GM04503 (cell line): Measurements from ENCODE around the gene CDH12.

ENCODE experiments used
- DNase-seq: peaks from one replicate; pipeline ENCODE4 v3.0.0-alpha.2; 2012; ENCODE audit warnings: low read depth

Gene CDH12

GRCh38 chr5:22764736-22765135 is 88.4 kb downstream of the CDH12 start:
- no peak for DNase-seq

GRCh38 chr5:22757776-22758175 is 95.4 kb downstream of the CDH12 start:
- no peak for DNase-seq

- DNase-seq, result no peak
Measured at GRCh38 chr5:22754155-22754554, 99.0 kb downstream of the CDH12 start.

GRCh38 chr5:22751536-22751935 is 101.6 kb downstream of the CDH12 start:
- DNase-seq, result no peak

GRCh38 chr5:22736443-22737003 is 116.6 kb downstream of the CDH12 start:
- no peak for DNase-seq

DNA sequence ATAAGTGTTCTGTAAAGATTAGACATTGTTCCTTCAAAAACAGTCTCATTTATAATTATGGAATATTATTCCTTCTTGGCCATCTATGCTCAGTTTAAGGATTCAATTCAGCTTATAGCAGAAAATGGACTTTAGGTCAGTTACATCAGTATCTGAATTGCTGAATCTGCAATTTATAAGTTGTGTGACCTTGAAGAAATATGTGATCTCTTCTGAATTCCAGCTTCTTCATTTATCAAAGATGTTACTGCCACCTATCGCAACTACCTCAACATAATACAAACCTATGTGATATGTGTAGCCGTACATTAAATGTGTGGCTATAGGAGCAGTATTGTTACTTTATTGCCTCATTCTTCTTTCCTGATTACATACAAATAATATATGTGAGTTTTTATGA is 118.2 kb downstream of the CDH12 start:
- DNase-seq, result no peak

- DNase-seq, result no peak
Measured at GRCh38 chr5:22728610-22729009, 124.5 kb downstream of the CDH12 start.

- no peak for DNase-seq
Measured at GRCh38 chr5:22722491-22722890, 130.7 kb downstream of the CDH12 start.

DNA sequence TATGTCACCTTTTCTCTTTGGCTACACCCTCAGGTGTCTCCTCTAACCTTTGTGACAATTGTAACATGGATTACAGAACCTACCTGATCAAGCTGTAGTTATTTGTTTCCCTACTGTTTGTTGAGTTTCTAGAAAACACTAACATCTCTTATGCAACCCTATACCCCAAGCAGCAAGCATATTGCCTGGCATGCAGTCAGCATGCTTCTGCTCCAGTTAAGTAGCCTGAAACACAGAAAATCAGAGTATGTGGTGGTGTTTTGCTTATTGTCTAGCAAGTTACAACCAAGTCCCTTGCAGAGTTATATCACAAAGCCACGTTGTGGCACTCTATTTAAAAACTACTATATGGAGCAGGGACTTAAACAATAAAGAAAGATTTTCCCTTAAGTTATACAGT is 131.1 kb downstream of the CDH12 start:
- DNase-seq, result no peak

GRCh38 chr5:22719842-22720241 is 133.3 kb downstream of the CDH12 start:
- DNase-seq, result no peak

DNA sequence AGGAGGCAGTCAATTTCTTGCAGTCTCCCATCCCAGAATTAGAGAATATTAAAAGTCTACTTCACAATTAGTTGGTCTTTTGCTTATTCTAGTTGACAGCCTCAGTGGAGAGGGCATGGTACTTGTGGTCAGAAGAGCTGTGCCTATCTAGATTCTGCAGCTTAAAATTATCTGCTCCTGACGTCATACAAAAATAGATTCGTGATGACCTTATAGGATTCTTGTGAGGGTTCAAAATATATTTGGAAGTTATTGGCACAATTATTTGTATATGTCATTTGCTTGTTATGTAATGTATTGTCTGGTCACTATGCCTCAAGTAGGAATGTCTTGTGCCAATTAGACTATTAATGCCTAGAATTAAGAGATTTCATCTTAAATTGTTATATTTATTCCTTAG is 142.5 kb downstream of the CDH12 start:
- DNase-seq, result no peak

DNA sequence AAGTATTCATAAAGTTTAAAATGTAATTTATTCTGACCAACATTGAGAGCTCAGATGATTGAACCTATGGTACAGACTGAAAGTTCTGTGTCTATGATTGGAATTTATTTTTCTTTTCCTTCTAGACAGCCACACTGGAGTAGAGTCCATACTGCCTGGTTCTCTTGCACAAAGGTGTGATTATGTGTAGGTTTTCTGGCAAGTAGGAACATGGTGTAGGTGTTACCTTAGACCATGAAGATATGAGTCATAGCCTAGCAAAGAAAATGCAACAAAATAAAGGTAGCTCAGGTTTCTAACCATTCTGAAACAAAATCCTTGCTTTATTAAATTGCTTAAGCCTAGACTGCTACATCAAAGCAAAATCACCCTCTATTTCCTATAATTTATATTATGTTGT is 143.4 kb downstream of the CDH12 start:
- no peak for DNase-seq

DNA sequence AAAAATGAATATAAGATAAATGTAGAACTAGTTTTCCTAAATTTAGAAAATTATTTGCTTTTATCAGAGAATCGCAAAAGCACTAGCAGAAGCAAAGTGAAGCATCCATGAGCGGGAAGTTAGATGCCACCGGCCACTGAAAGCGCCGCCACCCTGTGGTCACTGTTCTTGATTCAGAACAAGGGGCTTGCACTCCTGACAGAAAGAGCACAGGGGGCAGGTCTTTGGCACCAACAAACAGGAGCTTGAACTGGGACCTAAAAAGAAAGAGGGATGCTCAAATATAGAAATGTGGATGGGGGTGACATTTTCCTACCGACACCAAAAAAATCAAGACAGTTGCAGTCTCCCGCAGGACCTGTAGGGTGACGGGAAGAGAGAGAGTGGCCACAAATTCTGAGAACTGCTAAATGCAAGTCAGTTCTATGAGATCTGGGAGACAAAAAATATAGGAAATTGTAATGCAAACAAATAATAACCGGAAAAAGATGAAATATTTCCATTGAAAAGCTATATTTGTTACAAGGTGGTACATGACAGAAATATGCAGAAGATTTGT is 144.3 kb downstream of the CDH12 start:
- DNase-seq, result no peak

DNA sequence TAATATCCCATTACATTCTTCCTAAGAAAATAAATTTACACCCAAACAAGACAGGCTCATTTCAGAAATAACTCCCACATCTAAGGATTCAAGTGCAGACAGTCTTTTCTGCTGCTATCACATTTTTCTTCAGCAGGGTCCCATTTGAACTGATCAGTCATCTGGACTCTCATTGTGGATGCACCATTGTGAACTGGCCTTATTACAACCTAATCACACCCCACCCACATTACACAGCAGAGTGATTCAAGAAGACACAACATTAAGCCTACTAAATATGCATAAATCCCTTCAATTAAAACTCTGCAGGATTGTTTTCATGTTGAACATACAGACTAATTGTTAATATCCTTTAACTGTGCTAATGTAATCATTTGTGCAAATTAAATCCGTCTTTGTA is 146.2 kb downstream of the CDH12 start:
- DNase-seq, result no peak

GRCh38 chr5:22699319-22699718 is 153.8 kb downstream of the CDH12 start:
- no peak for DNase-seq

DNA sequence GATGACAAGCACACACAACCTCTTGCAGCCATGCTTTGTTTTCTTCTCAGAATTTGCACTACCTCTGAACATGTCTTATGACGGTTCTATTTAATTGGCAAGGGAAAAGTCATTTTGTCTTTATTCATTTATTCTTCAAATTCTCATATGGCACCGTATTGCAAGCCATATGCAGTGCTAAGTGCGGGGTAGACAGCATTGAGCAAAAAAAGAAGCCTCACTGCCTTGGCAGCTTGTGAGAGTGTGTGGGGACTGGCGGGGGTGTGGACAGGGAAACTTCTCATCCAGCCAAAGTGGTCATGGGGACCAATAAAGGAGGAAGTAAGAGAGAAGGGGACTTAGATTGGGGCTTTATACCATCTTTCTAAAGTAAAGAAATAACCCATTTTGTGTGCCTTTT is 160.0 kb downstream of the CDH12 start:
- DNase-seq, result no peak

GRCh38 chr5:22683050-22683449 is 170.1 kb downstream of the CDH12 start:
- no peak for DNase-seq

- DNase-seq, result no peak
Measured at GRCh38 chr5:22678886-22679285, 174.3 kb downstream of the CDH12 start.

- no peak for DNase-seq
Measured at GRCh38 chr5:22673131-22673530, 180.0 kb downstream of the CDH12 start.

DNA sequence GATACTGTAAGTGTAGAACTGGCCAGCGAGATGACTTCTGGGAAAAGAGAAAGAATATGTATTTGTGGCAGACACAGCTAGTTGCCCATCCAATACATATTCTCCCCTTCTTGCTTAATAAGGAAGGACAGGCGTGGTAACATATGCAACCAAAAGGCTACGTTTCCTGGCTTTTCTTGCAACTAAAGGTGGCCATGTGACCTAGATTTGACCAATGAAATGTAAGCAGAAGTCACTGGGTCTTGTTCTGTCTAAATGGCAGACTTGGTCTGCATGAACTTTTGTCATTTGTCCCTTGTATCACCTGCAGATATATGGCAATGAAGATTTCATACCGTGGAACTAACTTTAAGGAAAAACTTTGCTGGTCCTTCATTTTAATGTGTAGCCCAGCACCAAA is 183.8 kb downstream of the CDH12 start:
- no peak for DNase-seq

DNA sequence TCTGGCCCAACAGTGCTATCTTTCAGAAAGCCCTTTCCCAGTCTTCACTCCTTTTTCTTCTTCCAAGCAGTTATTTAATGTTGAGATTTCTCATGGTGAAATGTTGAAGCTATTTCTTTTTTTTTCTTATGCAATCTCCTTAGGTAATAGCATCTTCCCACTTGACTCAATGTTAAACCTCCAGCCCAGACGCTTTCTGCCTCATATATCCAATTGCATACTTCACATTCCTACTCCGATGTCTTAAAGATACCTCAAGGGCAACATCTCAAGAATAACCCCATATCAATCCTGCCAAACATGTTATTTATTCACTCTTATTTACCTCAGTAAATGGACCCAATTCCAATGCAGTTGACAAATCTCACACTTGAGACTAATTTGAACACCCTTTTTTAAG is 187.3 kb downstream of the CDH12 start:
- no peak for DNase-seq

DNA sequence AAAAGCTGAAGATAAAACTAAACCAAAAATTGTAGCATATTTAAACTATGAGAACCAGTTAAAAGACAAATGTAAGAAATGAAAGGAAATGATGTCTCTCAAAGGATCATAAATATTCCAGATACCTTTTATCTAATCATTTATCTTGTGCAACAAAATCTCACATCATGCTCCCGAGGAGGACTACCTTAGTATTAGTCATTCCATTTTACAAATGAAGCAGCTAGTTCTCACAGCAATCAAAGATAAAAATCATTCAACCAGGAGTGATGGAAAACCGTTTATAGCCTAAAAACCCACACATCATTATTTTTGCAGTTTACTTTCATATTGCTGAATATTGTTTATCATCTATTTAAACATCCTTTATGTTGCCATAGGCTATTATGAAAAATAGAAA is 190.0 kb downstream of the CDH12 start:
- DNase-seq, result no peak

DNA sequence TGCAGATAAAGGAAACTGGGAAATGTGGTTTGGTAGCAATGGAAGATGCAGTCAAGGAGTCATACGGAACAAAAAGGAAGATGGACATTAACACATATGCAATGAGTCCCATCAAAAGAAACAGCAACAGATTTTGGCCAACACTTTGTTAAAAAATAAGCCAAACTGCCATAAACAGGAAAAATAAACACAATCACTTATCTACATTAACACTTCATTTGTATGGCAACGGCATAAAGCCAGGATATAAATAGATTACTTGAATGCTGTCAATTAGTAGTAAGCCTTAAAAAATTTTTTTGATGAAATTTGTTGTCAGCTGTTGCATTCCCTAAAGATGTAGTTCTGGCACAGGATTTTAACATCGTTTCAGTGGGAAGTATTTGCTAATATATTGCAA is 190.8 kb downstream of the CDH12 start:
- no peak for DNase-seq

- DNase-seq, result no peak
Measured at GRCh38 chr5:22651355-22651754, 201.8 kb downstream of the CDH12 start.

DNA sequence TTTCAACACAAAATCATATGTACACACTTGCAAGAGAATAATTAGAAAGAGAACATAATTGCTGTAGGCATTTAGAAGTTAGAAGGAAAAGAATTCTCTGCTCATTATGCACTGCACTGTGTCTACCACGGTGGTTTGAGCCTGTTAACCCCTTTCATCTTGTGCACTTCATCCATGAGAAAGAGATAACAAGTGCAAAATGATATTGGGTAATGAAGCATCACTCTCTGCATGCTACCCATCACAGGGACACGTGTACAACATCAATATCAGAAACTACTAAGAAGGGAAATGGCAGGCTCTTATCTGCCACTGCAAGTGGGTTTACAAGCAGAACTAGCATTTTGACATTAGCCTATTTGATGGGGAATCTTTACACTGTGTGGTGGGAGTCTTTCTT is 202.6 kb downstream of the CDH12 start:
- no peak for DNase-seq
